Measurements from ENCODE around the gene CASQ2. TPM values are rescaled to one million over a fixed set of nuclear protein-coding genes. Genes with fewer than 3 reads are reported as not detected.

Gene CASQ2
- total RNA-seq, 1 donor from 2014 or later: not detected

GRCh38 chr1:115764541-115764940 lies 4.0 kb downstream of the CASQ2 start:
- H3K36me3 Mint-ChIP-seq: no peaks in the 10 kb centered on the region
- Histone ChIP-seq H3K9me3 (ENCODE audit: low read depth) (no peaks in the 10 kb centered on the region), H3K79me2 (ENCODE audit: low read depth) (no peaks in the 10 kb centered on the region), H3K4me2 (no peak overlapping the region), H3K4me3 (no peak overlapping the region), H3K9ac (no peak overlapping the region), H3K4me1 (no peaks in the 10 kb centered on the region), H2AFZ (replicated peaks) (no peak overlapping the region), H3F3A (ENCODE audit: low read depth) (no peaks in the 10 kb centered on the region), H3K27me3 (no peaks in the 10 kb centered on the region), H4K20me1 (ENCODE audit: low read depth) (no peaks in the 10 kb centered on the region), H3K36me3 (no peaks in the 10 kb centered on the region), H3K27ac (no peak overlapping the region)
- no peaks in the 10 kb centered on the region for H3K27me3 Mint-ChIP-seq (ENCODE audit: insufficient read depth, low read depth)
- peak; percentile 62 for DNase-seq (ENCODE audit: low spot score)
- H3K27ac Mint-ChIP-seq: no peak overlapping the region
- peaks cover 4% of the 10 kb centered on the region for H3K9me3 Mint-ChIP-seq
- no peak overlapping the region for H3K4me3 Mint-ChIP-seq
- H3K4me1 Mint-ChIP-seq: peaks cover 16% of the 10 kb centered on the region
- TF ChIP-seq EZH2phosphoT487 (IDR thresholded peaks at IDR 0.05): no peak
- TF ChIP-seq EZH2 (IDR thresholded peaks at IDR 0.05): no peak
- peak; percentile 60 for TF ChIP-seq CTCF (IDR thresholded peaks at IDR 0.05)

- Histone ChIP-seq H3K27me3 (no peaks in the 10 kb centered on the region), H3K9me3 (ENCODE audit: low read depth) (no peaks in the 10 kb centered on the region), H3K27ac (no peak overlapping the region), H3K4me2 (no peak overlapping the region), H3K36me3 (no peaks in the 10 kb centered on the region), H3K79me2 (ENCODE audit: low read depth) (no peaks in the 10 kb centered on the region), H3K4me1 (no peaks in the 10 kb centered on the region), H3F3A (ENCODE audit: low read depth) (no peaks in the 10 kb centered on the region), H2AFZ (replicated peaks) (no peak overlapping the region), H4K20me1 (ENCODE audit: low read depth) (no peaks in the 10 kb centered on the region), H3K9ac (no peak overlapping the region), H3K4me3 (no peak overlapping the region)
- TF ChIP-seq EZH2 (IDR thresholded peaks at IDR 0.05): no peak
- TF ChIP-seq CTCF (IDR thresholded peaks at IDR 0.05): no peak
- no peak for TF ChIP-seq EZH2phosphoT487 (IDR thresholded peaks at IDR 0.05)
- H3K4me3 Mint-ChIP-seq: no peak overlapping the region
- H3K27me3 Mint-ChIP-seq (ENCODE audit: insufficient read depth, low read depth): no peaks in the 10 kb centered on the region
- H3K4me1 Mint-ChIP-seq: peaks cover 16% of the 10 kb centered on the region
- no peak overlapping the region for H3K27ac Mint-ChIP-seq
- DNase-seq (ENCODE audit: low spot score): no peak
- H3K9me3 Mint-ChIP-seq: peaks cover 8% of the 10 kb centered on the region
- no peaks in the 10 kb centered on the region for H3K36me3 Mint-ChIP-seq
Measured at GRCh38 chr1:115762779-115763178, 5.7 kb downstream of the CASQ2 start.

- Histone ChIP-seq H3K79me2 (ENCODE audit: low read depth) (no peaks in the 10 kb centered on the region), H4K20me1 (ENCODE audit: low read depth) (no peaks in the 10 kb centered on the region), H3K4me3 (no peak overlapping the region), H3K36me3 (no peaks in the 10 kb centered on the region), H3K27me3 (no peaks in the 10 kb centered on the region), H3K9ac (no peak overlapping the region), H3K4me1 (no peaks in the 10 kb centered on the region), H3K9me3 (ENCODE audit: low read depth) (no peaks in the 10 kb centered on the region), H2AFZ (replicated peaks) (no peak overlapping the region), H3F3A (ENCODE audit: low read depth) (no peaks in the 10 kb centered on the region), H3K27ac (no peak overlapping the region), H3K4me2 (no peak overlapping the region)
- H3K4me3 Mint-ChIP-seq: no peak overlapping the region
- no peaks in the 10 kb centered on the region for H3K27me3 Mint-ChIP-seq (ENCODE audit: insufficient read depth, low read depth)
- no peaks in the 10 kb centered on the region for H3K36me3 Mint-ChIP-seq
- no peak overlapping the region for H3K27ac Mint-ChIP-seq
- H3K9me3 Mint-ChIP-seq: peaks cover 8% of the 10 kb centered on the region
- TF ChIP-seq EZH2phosphoT487 (IDR thresholded peaks at IDR 0.05): no peak
- TF ChIP-seq EZH2 (IDR thresholded peaks at IDR 0.05): no peak
- TF ChIP-seq CTCF (IDR thresholded peaks at IDR 0.05): no peak
- DNase-seq (ENCODE audit: low spot score): no peak
- peaks cover 14% of the 10 kb centered on the region for H3K4me1 Mint-ChIP-seq
Measured at GRCh38 chr1:115761601-115762302, 6.8 kb downstream of the CASQ2 start.
